GM18511 (cell line): ENCODE data around the gene ISG20L2.

ENCODE experiments used
- ATAC-seq: cut with Tn5 transposase; IDR thresholded peaks from one replicate; pipeline ENCODE4 v1.9.1; 2021; ENCODE audit warnings: mild to moderate bottlenecking, moderate library complexity; ENCODE audit not compliant: unreplicated experiment

Gene ISG20L2

DNA sequence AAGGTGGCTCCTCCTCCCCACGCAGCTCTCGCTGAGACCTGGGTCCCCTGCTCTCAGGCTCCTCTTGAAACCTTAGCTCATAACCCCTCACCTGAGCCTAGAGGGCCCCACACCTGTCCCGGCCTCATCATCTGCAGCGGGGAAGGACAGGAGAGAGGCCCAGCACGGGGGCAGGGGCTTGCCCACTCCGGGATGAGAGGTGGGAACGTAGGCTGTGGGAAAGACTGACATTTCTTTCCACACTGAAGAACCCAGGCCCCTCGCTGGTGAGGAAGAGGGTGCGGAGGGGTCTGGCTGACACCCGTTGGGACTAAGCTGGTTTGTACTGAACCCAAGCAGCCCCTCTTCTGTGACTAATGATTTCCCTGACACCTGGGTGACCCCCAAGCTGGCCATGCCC lies 37.4 kb downstream of the ISG20L2 start:
- no peak for ATAC-seq

- ATAC-seq = no peak
These were observed 37.9 kb downstream of the ISG20L2 start for GRCh38 chr1:156690675-156691036.

DNA sequence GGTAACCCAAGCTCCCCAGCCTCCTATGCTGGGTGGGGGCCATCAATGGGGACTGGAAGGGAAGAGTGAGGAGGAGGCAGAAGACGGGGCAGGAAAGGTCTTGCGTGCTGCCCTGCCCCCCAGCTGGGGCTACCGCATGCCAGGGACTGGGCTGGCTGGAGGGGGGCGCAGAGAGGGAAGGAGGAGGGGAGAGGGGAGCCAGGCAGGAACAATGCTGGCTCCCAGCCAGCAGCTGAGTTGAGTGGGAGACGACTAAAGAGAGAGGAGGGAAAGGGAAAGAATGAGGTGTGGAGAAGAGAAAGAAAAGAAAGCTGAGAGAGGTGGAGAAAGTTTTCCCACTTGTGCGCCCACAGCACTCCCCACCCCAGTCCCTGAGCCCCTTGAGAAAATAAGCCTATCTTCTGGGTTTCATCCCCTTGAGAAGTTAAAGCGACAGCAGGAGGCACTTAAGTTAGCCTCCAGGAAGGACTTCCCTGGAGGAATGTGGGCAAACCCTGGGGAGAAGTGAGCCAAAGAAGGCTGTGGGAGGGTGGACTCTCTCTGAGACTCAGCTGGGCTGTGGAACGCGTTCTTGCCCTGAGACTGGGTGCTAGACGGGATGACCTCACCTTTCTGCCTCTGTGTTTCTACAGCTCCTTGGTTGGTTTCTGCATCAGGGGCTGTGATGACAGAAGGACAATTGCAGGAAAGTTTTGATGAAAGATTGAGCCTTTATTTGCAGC lies 38.5 kb downstream of the ISG20L2 start:
- no peak for ATAC-seq

GRCh38 chr1:156689035-156689952 lies 39.3 kb downstream of the ISG20L2 start:
- ATAC-seq = no peak

- ATAC-seq = no peak
These were observed 44.3 kb downstream of the ISG20L2 start for GRCh38 chr1:156684227-156684782.

- ATAC-seq = no peak
These were observed 46.2 kb downstream of the ISG20L2 start for GRCh38 chr1:156682166-156682890.

DNA sequence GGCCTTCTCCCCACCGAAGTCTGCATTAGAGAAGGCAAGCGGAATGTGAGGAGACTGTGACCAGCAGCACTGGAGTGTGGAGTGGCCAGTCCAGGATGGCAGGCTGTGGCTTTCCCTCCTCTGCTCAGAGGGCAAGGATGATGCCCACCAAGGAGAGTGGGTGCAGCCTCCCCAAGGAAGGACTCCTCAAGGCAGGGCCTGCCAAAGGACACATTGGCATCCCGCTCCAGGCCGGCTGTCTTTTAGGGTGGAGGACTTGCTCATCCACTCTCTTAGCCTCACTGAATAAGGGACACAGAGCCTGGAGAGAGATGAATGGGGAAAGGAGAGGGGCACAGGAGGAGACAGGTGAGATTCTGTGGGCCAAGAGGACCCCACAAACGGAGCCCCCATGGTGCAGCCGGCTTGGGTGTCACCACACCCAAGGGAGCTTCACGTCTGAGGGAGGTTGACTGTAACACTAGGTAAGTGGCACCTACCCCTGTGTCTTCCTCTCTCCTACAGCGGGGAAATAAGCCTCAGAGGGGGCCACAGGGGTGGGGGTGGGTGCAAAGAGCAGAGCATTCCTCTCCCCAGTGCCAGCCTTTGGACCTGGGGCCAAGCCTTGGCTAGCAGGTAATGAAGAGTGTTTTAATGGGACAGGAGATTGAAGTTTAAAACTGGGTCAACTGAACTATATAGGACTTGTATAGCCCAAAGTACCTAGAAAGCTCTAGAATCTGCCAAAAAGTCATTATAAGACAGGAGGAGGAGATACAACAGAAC lies 47.2 kb downstream of the ISG20L2 start:
- ATAC-seq = no peak

DNA sequence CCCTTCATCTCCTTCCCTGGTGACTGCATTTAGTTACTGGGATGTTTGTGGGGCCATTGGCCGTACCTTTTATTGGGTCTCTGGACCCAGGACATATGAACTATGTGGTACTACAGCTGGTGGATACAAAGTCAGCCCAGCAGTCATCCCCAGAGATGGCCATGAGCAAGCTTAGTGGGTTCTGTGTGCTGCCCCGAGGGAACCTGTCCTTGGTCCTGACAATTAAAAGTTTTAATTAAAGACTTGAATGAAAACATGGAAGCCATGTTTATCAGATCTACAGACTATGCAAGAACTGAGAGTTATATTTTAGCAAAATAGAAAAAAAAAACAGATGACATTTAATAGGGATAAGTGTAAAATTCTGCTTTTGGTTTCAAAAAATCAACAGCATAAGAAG lies 48.5 kb downstream of the ISG20L2 start:
- no peak for ATAC-seq

DNA sequence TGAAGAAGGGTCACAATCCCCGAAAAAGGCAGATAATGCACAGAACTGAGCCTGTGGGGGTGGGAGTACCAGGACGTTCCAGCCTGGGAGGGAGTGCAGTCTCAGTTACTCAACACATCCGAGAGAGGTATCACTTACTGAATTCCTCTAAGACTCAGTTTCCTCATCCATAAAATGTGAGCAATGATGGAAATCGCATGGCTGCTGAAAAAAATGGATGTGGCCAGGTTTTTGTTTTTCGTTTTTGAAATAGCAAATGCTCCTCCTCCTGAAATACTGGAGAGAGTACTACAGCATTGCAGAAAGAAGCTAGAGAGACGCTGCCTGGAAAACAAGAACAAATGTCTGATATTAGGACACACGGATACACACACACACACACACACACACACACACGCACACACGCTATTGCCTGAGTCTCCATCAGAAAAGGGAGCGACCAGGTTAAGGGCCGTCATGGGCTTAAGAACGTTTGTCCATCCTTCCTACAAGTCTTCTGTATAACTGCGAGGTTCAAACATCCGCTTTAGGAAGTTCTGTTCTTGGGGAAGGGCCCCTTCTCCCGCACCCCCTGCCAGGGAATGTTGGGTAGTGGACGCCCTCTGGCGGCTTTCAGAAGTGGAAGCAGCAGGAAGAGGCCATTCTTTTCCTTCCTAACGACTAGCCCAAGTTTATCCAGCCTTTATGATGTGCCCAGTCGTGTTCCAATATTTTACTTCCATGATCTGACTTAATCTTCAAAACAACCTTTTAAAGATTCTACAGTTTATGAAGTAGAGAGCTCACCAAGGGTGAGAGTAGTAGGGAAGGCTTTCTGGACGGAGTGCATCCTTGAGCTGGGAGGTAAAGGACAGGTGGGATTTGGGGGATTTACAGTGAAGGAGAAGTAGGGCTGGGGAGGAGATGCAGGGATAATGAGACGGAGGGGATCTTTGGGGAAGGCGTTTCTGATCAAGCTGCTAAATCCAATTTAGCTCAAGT lies 50.7 kb downstream of the ISG20L2 start:
- no peak for ATAC-seq

GRCh38 chr1:156676820-156677615 lies 51.5 kb downstream of the ISG20L2 start, which contains the start of gene NES:
TSS of gene NES (minus strand) at chr1:156677407. CDS start at chr1:156677264, 143 bp downstream.
- no peak for ATAC-seq

GRCh38 chr1:156676114-156676819 lies 52.3 kb downstream of the ISG20L2 start:
- no peak for ATAC-seq

DNA sequence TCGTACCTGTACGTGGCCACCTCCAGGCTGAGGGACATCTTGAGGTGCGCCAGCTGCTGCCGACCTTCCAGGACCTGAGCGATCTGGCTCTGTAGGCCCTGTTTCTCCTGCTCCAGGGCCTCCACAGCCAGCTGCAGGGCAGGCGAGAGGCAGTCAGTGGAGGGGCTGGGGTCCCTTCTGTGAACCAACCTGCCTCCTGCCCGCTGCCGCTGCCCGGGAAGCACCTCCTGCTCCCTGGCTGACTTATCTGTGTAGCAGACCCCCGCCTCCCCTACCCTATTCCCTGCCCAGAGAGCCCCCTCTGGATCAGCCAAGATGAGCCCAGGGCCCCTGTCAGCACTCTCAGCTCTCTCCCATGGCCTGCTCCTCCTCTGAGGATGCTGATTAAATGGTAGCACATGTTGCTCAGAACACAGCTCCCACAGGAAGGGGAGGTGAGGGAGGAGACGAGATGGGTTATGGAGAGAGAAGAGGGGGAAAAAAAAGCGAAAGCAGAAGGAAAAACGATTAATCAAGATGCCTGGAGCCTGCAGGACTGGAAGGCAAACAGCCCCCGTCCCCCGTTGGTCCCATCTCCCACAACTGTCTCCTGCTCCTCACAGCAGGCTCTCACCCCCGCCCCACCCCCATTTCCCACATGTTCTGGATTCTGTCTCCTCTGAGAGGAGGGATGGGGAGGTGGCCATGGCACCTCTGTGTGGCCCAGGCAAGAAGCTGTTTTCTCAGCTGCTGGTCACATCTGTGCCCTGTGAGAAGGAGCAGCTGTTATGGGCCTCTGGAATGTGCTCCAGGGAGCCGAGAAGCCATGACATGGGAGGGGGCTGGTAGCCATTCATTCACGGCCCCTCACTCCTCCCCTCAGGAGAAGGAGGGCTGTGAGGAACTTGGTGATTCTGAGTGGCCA lies 53.1 kb downstream of the ISG20L2 start:
- ATAC-seq = no peak

- ATAC-seq = no peak
These were observed 55.0 kb downstream of the ISG20L2 start for GRCh38 chr1:156673387-156674121.
